HL-60 (cell line): ENCODE results near the gene ZNF593OS.

Experiments used
- DNase-seq, 2 experiments: peaks; one replicate each; pipeline ENCODE4 v3.0.0-alpha.2; 2010 to 2020; ENCODE audit warnings: low read depth in 1 of 2, low spot score in 1 of 2
- H3K27ac ChIP-seq: fragments of 250-450 bp; sonication (Bioruptor Pico); replicated peaks from 2 replicates; pipeline ENCODE4 v1.5.1; 2020; ENCODE audit warnings: mild to moderate bottlenecking, moderate library complexity
- H3K27me3 ChIP-seq: fragments of 250-450 bp; sonication (Bioruptor Pico); 2 replicates; pipeline ENCODE4 v1.5.1; 2021; ENCODE audit warnings: mild to moderate bottlenecking, moderate library complexity; ENCODE audit not compliant: insufficient read depth, poor library complexity, severe bottlenecking
- H3K4me3 ChIP-seq: replicated peaks from 2 replicates; pipeline ENCODE4 v1.5.1; 2011; ENCODE audit warnings: mild to moderate bottlenecking, control low read depth, low read length; ENCODE audit not compliant: insufficient read depth
- GABPA ChIP-seq: IDR thresholded peaks from 2 replicates; pipeline ENCODE4 v1.6.1; 2012; ENCODE audit warnings: low read depth
- POLR2AphosphoS5 ChIP-seq: IDR thresholded peaks from 2 replicates; pipeline ENCODE4 v1.6.1; 2012; ENCODE audit warnings: low read depth
- SPI1 ChIP-seq: IDR thresholded peaks from 2 replicates; pipeline ENCODE4 v1.6.1; 2012; ENCODE audit warnings: low read depth, mild to moderate bottlenecking, borderline replicate concordance
- TF ChIP-seq, protein P1 (sequence below): IDR thresholded peaks from one replicate; pipeline ENCODE4 v1.5.1; 2011; ENCODE audit warnings: low read length, control low read depth, inconsistent platforms; ENCODE audit not compliant: insufficient read depth
- TF ChIP-seq, protein P2 (sequence below): IDR thresholded peaks from 2 replicates; pipeline ENCODE4 v1.6.1; 2012; ENCODE audit warnings: low read depth; ENCODE audit not compliant: insufficient replicate concordance

ZNF593OS gene

GRCh38 chr1:26166719-26167281 is 4.8 kb downstream of the ZNF593OS start:
- no peak for DNase-seq
- Histone ChIP-seq H3K27ac (no peak overlapping the region), H3K4me3 (no peak overlapping the region), H3K27me3 (peaks cover 3% of the 10 kb centered on the region)
- TF ChIP-seq SPI1 (no peak), POLR2AphosphoS5 (no peak), GABPA (no peak)
- TF ChIP-seq, protein P1, sequence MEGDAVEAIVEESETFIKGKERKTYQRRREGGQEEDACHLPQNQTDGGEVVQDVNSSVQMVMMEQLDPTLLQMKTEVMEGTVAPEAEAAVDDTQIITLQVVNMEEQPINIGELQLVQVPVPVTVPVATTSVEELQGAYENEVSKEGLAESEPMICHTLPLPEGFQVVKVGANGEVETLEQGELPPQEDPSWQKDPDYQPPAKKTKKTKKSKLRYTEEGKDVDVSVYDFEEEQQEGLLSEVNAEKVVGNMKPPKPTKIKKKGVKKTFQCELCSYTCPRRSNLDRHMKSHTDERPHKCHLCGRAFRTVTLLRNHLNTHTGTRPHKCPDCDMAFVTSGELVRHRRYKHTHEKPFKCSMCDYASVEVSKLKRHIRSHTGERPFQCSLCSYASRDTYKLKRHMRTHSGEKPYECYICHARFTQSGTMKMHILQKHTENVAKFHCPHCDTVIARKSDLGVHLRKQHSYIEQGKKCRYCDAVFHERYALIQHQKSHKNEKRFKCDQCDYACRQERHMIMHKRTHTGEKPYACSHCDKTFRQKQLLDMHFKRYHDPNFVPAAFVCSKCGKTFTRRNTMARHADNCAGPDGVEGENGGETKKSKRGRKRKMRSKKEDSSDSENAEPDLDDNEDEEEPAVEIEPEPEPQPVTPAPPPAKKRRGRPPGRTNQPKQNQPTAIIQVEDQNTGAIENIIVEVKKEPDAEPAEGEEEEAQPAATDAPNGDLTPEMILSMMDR = no peak
- TF ChIP-seq, protein P2, sequence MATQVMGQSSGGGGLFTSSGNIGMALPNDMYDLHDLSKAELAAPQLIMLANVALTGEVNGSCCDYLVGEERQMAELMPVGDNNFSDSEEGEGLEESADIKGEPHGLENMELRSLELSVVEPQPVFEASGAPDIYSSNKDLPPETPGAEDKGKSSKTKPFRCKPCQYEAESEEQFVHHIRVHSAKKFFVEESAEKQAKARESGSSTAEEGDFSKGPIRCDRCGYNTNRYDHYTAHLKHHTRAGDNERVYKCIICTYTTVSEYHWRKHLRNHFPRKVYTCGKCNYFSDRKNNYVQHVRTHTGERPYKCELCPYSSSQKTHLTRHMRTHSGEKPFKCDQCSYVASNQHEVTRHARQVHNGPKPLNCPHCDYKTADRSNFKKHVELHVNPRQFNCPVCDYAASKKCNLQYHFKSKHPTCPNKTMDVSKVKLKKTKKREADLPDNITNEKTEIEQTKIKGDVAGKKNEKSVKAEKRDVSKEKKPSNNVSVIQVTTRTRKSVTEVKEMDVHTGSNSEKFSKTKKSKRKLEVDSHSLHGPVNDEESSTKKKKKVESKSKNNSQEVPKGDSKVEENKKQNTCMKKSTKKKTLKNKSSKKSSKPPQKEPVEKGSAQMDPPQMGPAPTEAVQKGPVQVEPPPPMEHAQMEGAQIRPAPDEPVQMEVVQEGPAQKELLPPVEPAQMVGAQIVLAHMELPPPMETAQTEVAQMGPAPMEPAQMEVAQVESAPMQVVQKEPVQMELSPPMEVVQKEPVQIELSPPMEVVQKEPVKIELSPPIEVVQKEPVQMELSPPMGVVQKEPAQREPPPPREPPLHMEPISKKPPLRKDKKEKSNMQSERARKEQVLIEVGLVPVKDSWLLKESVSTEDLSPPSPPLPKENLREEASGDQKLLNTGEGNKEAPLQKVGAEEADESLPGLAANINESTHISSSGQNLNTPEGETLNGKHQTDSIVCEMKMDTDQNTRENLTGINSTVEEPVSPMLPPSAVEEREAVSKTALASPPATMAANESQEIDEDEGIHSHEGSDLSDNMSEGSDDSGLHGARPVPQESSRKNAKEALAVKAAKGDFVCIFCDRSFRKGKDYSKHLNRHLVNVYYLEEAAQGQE = no peak

- TF ChIP-seq GABPA = no peak
- TF ChIP-seq, protein P2 = no peak
- no peak for TF ChIP-seq SPI1
- TF ChIP-seq, protein P1 = no peak
- no peak for TF ChIP-seq POLR2AphosphoS5
- no peak overlapping the region for H3K27ac ChIP-seq
Measured at GRCh38 chr1:26164861-26165842, 6.5 kb downstream of the ZNF593OS start.

GRCh38 chr1:26164036-26164860 is 7.4 kb downstream of the ZNF593OS start:
- no peak for TF ChIP-seq POLR2AphosphoS5
- TF ChIP-seq SPI1 = no peak
- TF ChIP-seq GABPA = no peak
- TF ChIP-seq, protein P1 = no peak
- TF ChIP-seq, protein P2 = no peak
- no peak overlapping the region for H3K27ac ChIP-seq
- H3K4me3 ChIP-seq = peak overlapping the region; percentile 46
- peak in 1 of 2 experiments; percentile 26 for DNase-seq
- peaks cover 3% of the 10 kb centered on the region for H3K27me3 ChIP-seq

More at GRCh38 chr1:26164861-26165842, 6.5 kb downstream of the ZNF593OS start:
- no peak for DNase-seq
- peaks cover 3% of the 10 kb centered on the region for H3K27me3 ChIP-seq
- no peak overlapping the region for H3K4me3 ChIP-seq
